MM.1S (cell line): ENCODE data around the gene WDR81.
"Not testable (repeated sequence)": the region's sequence is repeated elsewhere in the genome, so short reads cannot be mapped to it uniquely, and the experiment has no call there.

Experiments
- DNase-seq: peaks from one replicate; pipeline ENCODE4 v3.0.0-alpha.2; 2015
- H2AFZ ChIP-seq: fragments of 300-600 bp; sonication (generic); 2 replicates; pipeline ENCODE4 v1.6.0; 2016; ENCODE audit warnings: antibody characterized with exemption, low read length
- H3F3A ChIP-seq: fragments of 300-600 bp; sonication (generic); 2 replicates; pipeline ENCODE4 v1.6.1; 2016; ENCODE audit warnings: mild to moderate bottlenecking, antibody characterized with exemption, low read length, moderate library complexity, mixed read lengths; ENCODE audit not compliant: insufficient read depth
- H3K27ac ChIP-seq: fragments of 300-600 bp; sonication (generic); 2 replicates; pipeline ENCODE4 v1.5.1; 2016; ENCODE audit warnings: mild to moderate bottlenecking, low read length
- H3K27me3 ChIP-seq: fragments of 300-600 bp; sonication (generic); replicated peaks from 2 replicates; pipeline ENCODE4 v1.6.0; 2016; ENCODE audit warnings: low read length; ENCODE audit not compliant: insufficient read depth
- H3K36me3 ChIP-seq: fragments of 300-600 bp; sonication (generic); replicated peaks from 2 replicates; pipeline ENCODE4 v1.6.1; 2016; ENCODE audit warnings: mild to moderate bottlenecking, low read length, mixed read lengths; ENCODE audit not compliant: insufficient read depth
- H3K4me1 ChIP-seq: fragments of 300-600 bp; sonication (generic); 2 replicates; pipeline ENCODE4 v1.6.1; 2016; ENCODE audit warnings: low read length, mixed read lengths
- H3K4me2 ChIP-seq: fragments of 300-600 bp; sonication (generic); 2 replicates; pipeline ENCODE4 v1.6.0; 2016; ENCODE audit warnings: low read depth, low read length
- H3K4me3 ChIP-seq: fragments of 300-600 bp; sonication (generic); 2 replicates; pipeline ENCODE4 v1.5.1; 2016; ENCODE audit warnings: low read length, mixed read lengths
- H3K79me2 ChIP-seq: fragments of 300-600 bp; sonication (generic); 2 replicates; pipeline ENCODE4 v1.6.1; 2016; ENCODE audit warnings: mixed run types, low read length, mixed read lengths
- H3K9ac ChIP-seq: fragments of 300-600 bp; sonication (generic); 2 replicates; pipeline ENCODE4 v1.6.1; 2016; ENCODE audit warnings: low read length, mixed read lengths
- H3K9me2 ChIP-seq: fragments of 300-600 bp; sonication (generic); replicated peaks from 2 replicates; pipeline ENCODE4 v1.6.1; 2016; ENCODE audit warnings: mild to moderate bottlenecking, low read length, mixed read lengths; ENCODE audit not compliant: insufficient read depth
- H3K9me3 ChIP-seq: fragments of 300-600 bp; sonication (generic); replicated peaks from 2 replicates; pipeline ENCODE4 v1.6.1; 2016; ENCODE audit warnings: mild to moderate bottlenecking, low read length, mixed read lengths; ENCODE audit not compliant: insufficient read depth
- H4K20me1 ChIP-seq: fragments of 300-600 bp; sonication (generic); 2 replicates; pipeline ENCODE4 v1.6.1; 2016; ENCODE audit warnings: mild to moderate bottlenecking, low read length, moderate library complexity, mixed read lengths; ENCODE audit not compliant: insufficient read depth
- EZH2 ChIP-seq: fragments of 300-600 bp; sonication (generic); optimal IDR thresholded peaks from 2 replicates; pipeline ENCODE3; 2017; ENCODE audit warnings: low read depth, mild to moderate bottlenecking, antibody characterized with exemption, low read length, mixed read lengths
- EZH2phosphoT487 ChIP-seq: fragments of 300-600 bp; sonication (generic); IDR thresholded peaks from 2 replicates; pipeline ENCODE4 v1.6.1; 2018; ENCODE audit warnings: antibody characterized with exemption, low read length
- TF ChIP-seq, protein P1 (sequence below): fragments of 300-600 bp; sonication (generic); IDR thresholded peaks from 2 replicates; pipeline ENCODE4 v1.5.1; 2016; ENCODE audit warnings: antibody characterized with exemption, low read length, mixed read lengths

The WDR81 gene

DNA sequence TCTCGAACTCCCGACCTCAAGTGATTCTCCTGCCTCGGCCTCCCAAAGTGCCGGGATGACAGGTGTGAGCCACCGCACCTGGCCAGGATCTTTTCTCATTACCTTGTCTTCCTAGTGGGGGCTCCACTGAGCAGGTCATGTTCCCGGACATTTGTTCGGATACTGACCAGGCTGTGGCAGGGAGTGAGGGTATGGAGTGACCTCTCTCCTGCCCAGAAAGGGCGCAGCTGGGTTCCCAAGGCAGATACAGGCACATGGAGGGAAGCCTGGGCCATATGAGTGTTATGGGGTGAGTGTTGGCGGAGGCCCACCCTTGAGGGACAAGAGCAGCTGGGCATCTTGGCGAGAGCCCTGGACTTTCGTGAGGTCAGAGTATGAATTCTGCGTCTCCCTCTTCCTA lies 42.9 kb downstream of the WDR81 start:
- no peak for TF ChIP-seq EZH2
- TF ChIP-seq, protein P1, sequence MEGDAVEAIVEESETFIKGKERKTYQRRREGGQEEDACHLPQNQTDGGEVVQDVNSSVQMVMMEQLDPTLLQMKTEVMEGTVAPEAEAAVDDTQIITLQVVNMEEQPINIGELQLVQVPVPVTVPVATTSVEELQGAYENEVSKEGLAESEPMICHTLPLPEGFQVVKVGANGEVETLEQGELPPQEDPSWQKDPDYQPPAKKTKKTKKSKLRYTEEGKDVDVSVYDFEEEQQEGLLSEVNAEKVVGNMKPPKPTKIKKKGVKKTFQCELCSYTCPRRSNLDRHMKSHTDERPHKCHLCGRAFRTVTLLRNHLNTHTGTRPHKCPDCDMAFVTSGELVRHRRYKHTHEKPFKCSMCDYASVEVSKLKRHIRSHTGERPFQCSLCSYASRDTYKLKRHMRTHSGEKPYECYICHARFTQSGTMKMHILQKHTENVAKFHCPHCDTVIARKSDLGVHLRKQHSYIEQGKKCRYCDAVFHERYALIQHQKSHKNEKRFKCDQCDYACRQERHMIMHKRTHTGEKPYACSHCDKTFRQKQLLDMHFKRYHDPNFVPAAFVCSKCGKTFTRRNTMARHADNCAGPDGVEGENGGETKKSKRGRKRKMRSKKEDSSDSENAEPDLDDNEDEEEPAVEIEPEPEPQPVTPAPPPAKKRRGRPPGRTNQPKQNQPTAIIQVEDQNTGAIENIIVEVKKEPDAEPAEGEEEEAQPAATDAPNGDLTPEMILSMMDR, result no peak
- no peak for TF ChIP-seq EZH2phosphoT487
- H2AFZ ChIP-seq, result no peak overlapping the region
- peaks cover 11% of the 10 kb centered on the region for H3F3A ChIP-seq
- H3K9ac ChIP-seq, result no peak overlapping the region
- H3K4me3 ChIP-seq, result no peak overlapping the region
- no peak overlapping the region for H3K27ac ChIP-seq
- H3K9me2 ChIP-seq, result no peaks in the 10 kb centered on the region
- H3K79me2 ChIP-seq, result no peaks in the 10 kb centered on the region
- no peaks in the 10 kb centered on the region for H3K36me3 ChIP-seq
- H3K4me1 ChIP-seq, result peaks cover 15% of the 10 kb centered on the region
- no peaks in the 10 kb centered on the region for H4K20me1 ChIP-seq
- H3K4me2 ChIP-seq, result no peak overlapping the region
- no peaks in the 10 kb centered on the region for H3K9me3 ChIP-seq
- DNase-seq, result no peak
- H3K27me3 ChIP-seq, result no peaks in the 10 kb centered on the region

DNA sequence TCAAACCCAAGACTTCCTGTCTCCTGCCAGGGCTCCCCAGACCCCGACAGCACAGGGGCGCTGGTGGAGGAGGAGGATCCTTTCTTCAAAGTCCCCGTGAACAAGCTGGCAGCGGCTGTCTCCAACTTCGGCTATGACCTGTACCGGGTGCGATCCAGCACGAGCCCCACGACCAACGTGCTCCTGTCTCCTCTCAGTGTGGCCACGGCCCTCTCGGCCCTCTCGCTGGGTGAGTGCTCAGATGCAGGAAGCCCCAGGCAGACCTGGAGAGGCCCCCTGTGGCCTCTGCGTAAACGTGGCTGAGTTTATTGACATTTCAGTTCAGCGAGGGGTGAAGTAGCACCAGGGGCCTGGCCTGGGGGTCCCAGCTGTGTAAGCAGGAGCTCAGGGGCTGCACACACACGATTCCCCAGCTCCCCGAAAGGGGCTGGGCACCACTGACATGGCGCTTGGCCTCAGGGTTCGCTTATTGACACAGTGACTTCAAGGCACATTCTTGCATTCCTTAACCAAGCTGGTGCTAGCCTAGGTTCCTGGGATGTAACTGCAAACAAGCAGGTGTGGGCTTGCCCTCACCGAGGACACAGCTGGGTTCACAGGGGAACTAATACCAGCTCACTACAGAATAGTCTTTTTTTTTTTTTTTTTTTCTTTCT lies 45.4 kb downstream of the WDR81 start:
- H3K9me2 ChIP-seq, result no peaks in the 10 kb centered on the region
- H4K20me1 ChIP-seq, result no peaks in the 10 kb centered on the region
- H3K4me1 ChIP-seq, result no peaks in the 10 kb centered on the region
- TF ChIP-seq, protein P1, result no peak
- TF ChIP-seq EZH2 (no peak), EZH2phosphoT487 (no peak)
- H3K9ac ChIP-seq, result no peak overlapping the region
- no peaks in the 10 kb centered on the region for H3F3A ChIP-seq
- no peak overlapping the region for H3K4me2 ChIP-seq
- no peaks in the 10 kb centered on the region for H3K27me3 ChIP-seq
- H3K4me3 ChIP-seq, result no peak overlapping the region
- H3K36me3 ChIP-seq, result no peaks in the 10 kb centered on the region
- H3K9me3 ChIP-seq, result no peaks in the 10 kb centered on the region
- DNase-seq, result no peak
- no peak overlapping the region for H3K27ac ChIP-seq
- no peak overlapping the region for H2AFZ ChIP-seq
- no peaks in the 10 kb centered on the region for H3K79me2 ChIP-seq

DNA sequence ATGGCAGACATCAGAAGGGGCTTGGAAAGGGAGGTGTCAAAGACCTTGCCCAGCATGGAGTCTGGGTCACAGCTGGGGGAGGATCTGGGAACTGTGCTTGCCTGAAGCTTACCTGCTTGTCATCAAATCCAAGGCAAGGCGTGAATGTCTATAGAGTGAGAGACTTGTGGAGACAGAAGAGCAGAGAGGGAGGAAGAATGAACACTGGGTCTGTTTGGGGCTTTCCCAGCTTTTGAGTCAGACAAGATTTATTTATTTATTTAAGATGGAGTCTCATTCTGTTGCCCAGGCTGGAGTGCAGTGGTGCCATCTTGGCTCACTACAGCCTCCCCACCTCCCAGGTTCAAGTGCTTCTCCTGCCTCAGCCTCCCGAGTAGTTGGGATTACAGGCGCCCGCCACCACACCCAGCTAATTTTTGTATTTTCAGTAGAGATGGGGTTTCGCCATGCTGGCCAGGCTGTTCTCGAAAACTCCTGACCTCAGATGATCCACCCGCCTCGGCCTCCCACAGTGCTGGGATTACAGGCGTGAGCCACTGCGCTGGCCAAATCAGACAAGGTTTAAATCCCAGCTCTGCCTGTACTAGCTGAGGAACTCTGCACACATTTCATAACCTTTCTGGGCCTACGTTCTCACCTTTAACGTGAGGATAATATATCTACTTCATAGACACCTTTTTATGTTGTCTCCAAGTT lies 48.6 kb downstream of the WDR81 start:
- H3K27me3 ChIP-seq, H3K9ac ChIP-seq, H3K4me1 ChIP-seq, H3K79me2 ChIP-seq, H2AFZ ChIP-seq, H3K9me2 ChIP-seq, DNase-seq, H3K4me2 ChIP-seq, H3K9me3 ChIP-seq, H3K4me3 ChIP-seq, H3F3A ChIP-seq, H3K27ac ChIP-seq, H3K36me3 ChIP-seq, H4K20me1 ChIP-seq: not testable (repeated sequence)

DNA sequence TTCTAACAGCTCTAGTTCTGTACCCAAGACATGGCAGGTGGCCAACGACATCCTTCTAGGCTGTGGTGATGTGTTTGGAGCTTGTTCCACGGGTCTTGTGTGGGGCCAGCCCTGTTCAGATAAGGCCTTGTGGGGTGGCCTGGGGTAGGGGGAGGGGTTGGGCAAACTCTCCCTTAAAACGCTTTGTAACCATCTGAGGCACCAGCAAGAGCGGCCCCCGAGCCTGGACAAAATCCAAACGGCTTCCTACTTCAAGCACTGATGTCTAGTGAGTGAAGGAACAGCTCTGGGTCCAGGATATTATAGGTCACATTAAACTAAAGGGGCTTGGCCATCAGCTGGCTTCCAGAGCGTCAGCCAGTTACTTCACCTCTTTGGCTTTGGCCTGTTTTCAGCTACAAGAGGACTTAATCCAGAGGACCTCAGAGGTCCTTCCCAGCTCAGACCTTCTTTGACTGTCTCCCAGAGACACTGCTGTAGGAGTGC lies 49.2 kb downstream of the WDR81 start:
- H3K4me1 ChIP-seq, result no peaks in the 10 kb centered on the region
- H3K27me3 ChIP-seq, result no peaks in the 10 kb centered on the region
- H3K9me2 ChIP-seq, result no peaks in the 10 kb centered on the region
- H3F3A ChIP-seq, result no peaks in the 10 kb centered on the region
- no peaks in the 10 kb centered on the region for H3K79me2 ChIP-seq
- H4K20me1 ChIP-seq, result no peaks in the 10 kb centered on the region
- no peak for DNase-seq
- no peak overlapping the region for H3K4me3 ChIP-seq
- no peaks in the 10 kb centered on the region for H3K36me3 ChIP-seq
- no peaks in the 10 kb centered on the region for H3K9me3 ChIP-seq
- no peak overlapping the region for H3K27ac ChIP-seq
- H3K4me2 ChIP-seq, result no peak overlapping the region
- no peak overlapping the region for H3K9ac ChIP-seq
- H2AFZ ChIP-seq, result no peak overlapping the region
- no peak for TF ChIP-seq EZH2
- TF ChIP-seq, protein P1, result no peak
- no peak for TF ChIP-seq EZH2phosphoT487
